ENCODE results near the gene ATG10. TPM values are rescaled to one million over a fixed set of nuclear protein-coding genes. Genes with fewer than 3 reads are reported as not detected.

ATG10 gene
- total RNA-seq, 1 experiment from 2014 or later = 7.6 TPM

DNA sequence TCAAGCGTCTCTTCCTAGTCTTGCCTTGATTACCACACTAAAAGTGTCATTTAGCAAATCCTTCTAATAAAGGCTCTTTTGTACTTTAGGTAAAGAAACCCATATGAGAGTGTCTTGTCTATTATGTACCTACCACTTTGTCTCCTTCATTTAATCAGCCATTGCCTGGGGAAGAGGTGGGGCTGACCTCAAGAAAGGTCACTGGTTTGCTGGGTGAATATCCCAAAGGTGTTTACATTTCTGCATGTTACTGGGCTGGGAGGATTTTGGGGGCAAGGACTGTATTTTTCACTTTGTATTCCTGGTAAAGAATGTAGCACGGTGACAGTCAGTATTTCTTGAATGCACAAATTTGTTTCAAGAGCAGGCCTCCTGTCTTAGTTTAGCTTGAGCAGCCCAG is 318.2 kb downstream of the ATG10 start:
- H2BK15ac ChIP-seq (ENCODE audit: low read depth, low read length) = no peak overlapping the region
- H3K4me1 ChIP-seq (ENCODE audit: insufficient read depth, low read length) = peaks cover 4% of the 10 kb centered on the region; the same call in 1 of the 2 replicates
- H3K23me2 ChIP-seq (ENCODE audit: insufficient read length, low read depth, low read length, poor library complexity, severe bottlenecking) = no peaks in the 10 kb centered on the region
- H3K9me3 ChIP-seq (ENCODE audit: control insufficient read depth, low read depth, low read length) = no peaks in the 10 kb centered on the region
- no peaks in the 10 kb centered on the region; the same call in 1 of the 2 replicates for H3K27me3 ChIP-seq (ENCODE audit: insufficient read depth, low read length)
- TF ChIP-seq, protein P1, sequence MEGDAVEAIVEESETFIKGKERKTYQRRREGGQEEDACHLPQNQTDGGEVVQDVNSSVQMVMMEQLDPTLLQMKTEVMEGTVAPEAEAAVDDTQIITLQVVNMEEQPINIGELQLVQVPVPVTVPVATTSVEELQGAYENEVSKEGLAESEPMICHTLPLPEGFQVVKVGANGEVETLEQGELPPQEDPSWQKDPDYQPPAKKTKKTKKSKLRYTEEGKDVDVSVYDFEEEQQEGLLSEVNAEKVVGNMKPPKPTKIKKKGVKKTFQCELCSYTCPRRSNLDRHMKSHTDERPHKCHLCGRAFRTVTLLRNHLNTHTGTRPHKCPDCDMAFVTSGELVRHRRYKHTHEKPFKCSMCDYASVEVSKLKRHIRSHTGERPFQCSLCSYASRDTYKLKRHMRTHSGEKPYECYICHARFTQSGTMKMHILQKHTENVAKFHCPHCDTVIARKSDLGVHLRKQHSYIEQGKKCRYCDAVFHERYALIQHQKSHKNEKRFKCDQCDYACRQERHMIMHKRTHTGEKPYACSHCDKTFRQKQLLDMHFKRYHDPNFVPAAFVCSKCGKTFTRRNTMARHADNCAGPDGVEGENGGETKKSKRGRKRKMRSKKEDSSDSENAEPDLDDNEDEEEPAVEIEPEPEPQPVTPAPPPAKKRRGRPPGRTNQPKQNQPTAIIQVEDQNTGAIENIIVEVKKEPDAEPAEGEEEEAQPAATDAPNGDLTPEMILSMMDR (conservative IDR thresholded peaks at IDR 0.05) = no peak
- H4K91ac ChIP-seq (ENCODE audit: insufficient read length, low read depth, low read length) = no peak overlapping the region
- no peak overlapping the region for H3T11ph ChIP-seq (ENCODE audit: low read length)
- no peak overlapping the region for H3K23ac ChIP-seq (ENCODE audit: insufficient read length, low read depth, low read length)
- no peaks in the 10 kb centered on the region; a peak in 1 of 5 replicates for H3K9me3 Mint-ChIP-seq
- H3K18ac ChIP-seq (ENCODE audit: insufficient read length, low read depth, low read length) = no peak overlapping the region
- no peaks in the 10 kb centered on the region for H4K20me1 ChIP-seq (ENCODE audit: control insufficient read depth, insufficient read depth, insufficient read length)
- H3K4me3 Mint-ChIP-seq = no peak overlapping the region
- H3K4me2 ChIP-seq (ENCODE audit: insufficient read depth, insufficient read length, low read length) = no peak overlapping the region
- H3K14ac ChIP-seq (ENCODE audit: insufficient read depth, low read length) = no peak overlapping the region
- no CpG with 5 or more reads among the region's 2 CpGs for WGBS (ENCODE audit: extremely low coverage, insufficient read length, low lambda C conversion rate)
- H2AK5ac ChIP-seq (ENCODE audit: insufficient read length, low read length) = no peak overlapping the region
- no peak overlapping the region for H3K56ac ChIP-seq (ENCODE audit: insufficient read length, low read depth, low read length)
- H4K8ac ChIP-seq (replicated peaks; ENCODE audit: insufficient read length, low read depth, low read length) = no peak overlapping the region
- H2AFZ ChIP-seq (ENCODE audit: low read length) = no peak overlapping the region
- H3K4ac ChIP-seq (ENCODE audit: low read depth, low read length) = no peak overlapping the region
- no peaks in the 10 kb centered on the region for H3K79me2 ChIP-seq (ENCODE audit: insufficient read depth, low read length)
- no peak for DNase-seq
- H3K79me1 ChIP-seq (ENCODE audit: insufficient read depth, low read depth, low read length, poor library complexity, severe bottlenecking) = no peaks in the 10 kb centered on the region
- H2BK5ac ChIP-seq (ENCODE audit: insufficient read length, low read length) = no peak overlapping the region
- H3K9ac ChIP-seq (ENCODE audit: extremely low read depth, insufficient read length, low read length) = no peak overlapping the region
- H3K27me3 Mint-ChIP-seq (ENCODE audit: low read depth) = peaks cover 2% of the 10 kb centered on the region; the same call in 1 of the 2 replicates
- H4K5ac ChIP-seq (ENCODE audit: insufficient read length, low read depth, low read length) = no peak overlapping the region
- H3K4me1 Mint-ChIP-seq = peaks cover 48 to 55% of the 10 kb centered on the region in 2 experiments
- no peak overlapping the region for H2BK120ac ChIP-seq (ENCODE audit: low read depth, low read length, poor library complexity, severe bottlenecking)
- H3K27ac Mint-ChIP-seq = 0 out of 7 replicates have a peak overlapping the region, but pooled peaks of 1 of the 3 experiments have one; percentile 6
- no peak overlapping the region for H3K27ac ChIP-seq (ENCODE audit: insufficient read length, low read depth, low read length)
- H3K36me3 Mint-ChIP-seq (ENCODE audit: insufficient read depth in 1 of 3, low read depth in 3 of 3) = no peaks in the 10 kb centered on the region
- no peak overlapping the region for H2BK20ac ChIP-seq (ENCODE audit: low read depth, low read length, poor library complexity, severe bottlenecking)
- no peak overlapping the region for H2BK12ac ChIP-seq (ENCODE audit: insufficient read length, low read depth, low read length)

Data from H9 (cell line).